Stomach (tissue), 4 donors: ENCODE results near the gene ST8SIA4.

Source experiments
- CTCF ChIP-seq, 7 experiments: fragments of 450-650 bp in 4 of 7; fragments of 200-600 bp in 3 of 7; sonication (generic) in 3 of 7; IDR thresholded peaks; one replicate each; pipeline ENCODE4 v1.5.1; 2016 to 2019; ENCODE audit warnings: antibody characterized with exemption in 7 of 7, control low read depth in 2 of 7, mild to moderate bottlenecking in 1 of 7
- POLR2A ChIP-seq, 4 donors: fragments of 450-650 bp; IDR thresholded peaks; one replicate each; pipeline ENCODE4 v1.6.1; 2016; ENCODE audit warnings: antibody characterized with exemption in 4 of 4, control low read depth in 2 of 4, mild to moderate bottlenecking in 1 of 4, moderate library complexity in 1 of 4

DNA sequence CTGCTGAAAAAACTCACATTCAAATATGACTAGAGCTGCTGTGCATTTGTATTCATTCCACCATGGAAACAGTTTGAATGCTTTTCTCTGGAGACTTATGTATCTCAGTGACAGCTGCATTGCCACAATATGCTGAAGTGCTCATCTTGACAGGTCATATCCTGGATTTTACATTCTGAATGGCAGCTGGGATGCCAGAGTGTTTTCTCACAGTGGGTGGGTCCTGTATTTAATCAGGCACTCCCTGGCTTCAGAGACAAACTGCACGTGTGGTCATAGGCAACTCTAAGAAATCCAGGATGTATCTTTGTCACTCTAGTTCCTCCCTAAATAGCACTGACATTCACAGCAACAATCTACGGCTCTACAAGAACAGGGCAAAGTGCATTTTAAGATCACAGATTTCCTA lies 75.6 kb downstream of the ST8SIA4 start:
- no peak for TF ChIP-seq POLR2A (IDR thresholded peaks at IDR 0.05)
- TF ChIP-seq CTCF (IDR thresholded peaks at IDR 0.05) = no peak
